Measurements from ENCODE around the gene CXCR5. TPM values are rescaled to one million over a fixed set of nuclear protein-coding genes. Genes with fewer than 3 reads are reported as not detected.

CXCR5 gene
- total RNA-seq, 2 donors from 2014 or later, result 0.07 TPM; not detected in 1

DNA sequence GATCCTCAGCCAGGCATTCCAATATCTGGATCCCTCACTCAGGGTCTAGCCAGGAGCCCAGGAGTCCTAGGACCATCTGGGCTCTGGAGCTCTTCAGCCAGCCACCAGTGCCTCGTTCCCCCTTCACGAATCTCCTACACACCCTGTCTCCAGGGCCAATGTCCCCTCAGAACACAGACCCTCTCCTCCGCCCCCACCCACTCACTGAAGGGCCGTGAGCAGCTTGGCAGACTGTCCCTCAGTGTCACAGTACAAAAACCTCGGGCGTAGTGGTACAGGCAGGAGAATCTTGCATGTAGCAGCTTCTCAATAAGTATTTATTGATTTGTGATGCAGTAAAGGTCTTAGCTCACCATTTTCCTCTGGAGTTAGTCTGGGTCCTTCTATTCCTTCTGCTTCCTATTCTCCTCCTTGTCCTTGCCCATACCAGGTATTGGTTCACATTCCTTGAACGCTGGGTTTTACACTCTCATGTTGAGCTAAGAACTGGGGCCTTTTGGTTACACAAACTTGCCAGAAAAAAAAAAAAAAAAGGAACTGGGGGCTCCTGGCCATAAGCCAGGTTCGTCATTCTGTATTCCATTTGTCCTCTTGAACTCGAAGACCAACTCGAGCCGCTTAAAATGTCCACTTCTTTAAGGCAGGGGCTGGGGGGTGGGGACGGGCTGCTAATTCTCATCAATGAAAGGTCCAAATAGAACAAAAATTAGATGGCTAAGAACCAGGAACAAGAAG lies 2.3 kb downstream of the CXCR5 start:
- Mint-ChIP-seq H3K27me3 (ENCODE audit: insufficient read depth) (peaks cover 17% of the 10 kb centered on the region), H3K4me3 (no peak overlapping the region), H3K36me3 (ENCODE audit: low read depth) (no peaks in the 10 kb centered on the region), H3K4me1 (peaks cover 31% of the 10 kb centered on the region), H3K9me3 (no peaks in the 10 kb centered on the region), H3K27ac (no peak overlapping the region)
- Histone ChIP-seq H3K27ac (ENCODE audit: low read depth, low read length) (no peak overlapping the region), H3K27me3 (ENCODE audit: control insufficient read depth, insufficient read depth, low read length, poor library complexity, severe bottlenecking) (no peaks in the 10 kb centered on the region), H3K9me3 (ENCODE audit: control insufficient read depth, low read length) (no peaks in the 10 kb centered on the region), H3K4me1 (ENCODE audit: control insufficient read depth, insufficient read depth, low read length) (peaks cover 5% of the 10 kb centered on the region), H3K9ac (ENCODE audit: extremely low read depth, low read length, poor library complexity, severe bottlenecking) (no peak overlapping the region), H3K4me3 (ENCODE audit: low read length) (no peak overlapping the region), H3K36me3 (ENCODE audit: control insufficient read depth, insufficient read depth, low read length) (no peaks in the 10 kb centered on the region)
- DNase-seq, result peak; percentile 28
- WGBS, 2 experiments (ENCODE audit: insufficient coverage in 1 of 2, insufficient read length in 1 of 2), result 89 to 99% methylated on average over 8 to 11 of the region's 12 CpGs
- TF ChIP-seq, protein P1, sequence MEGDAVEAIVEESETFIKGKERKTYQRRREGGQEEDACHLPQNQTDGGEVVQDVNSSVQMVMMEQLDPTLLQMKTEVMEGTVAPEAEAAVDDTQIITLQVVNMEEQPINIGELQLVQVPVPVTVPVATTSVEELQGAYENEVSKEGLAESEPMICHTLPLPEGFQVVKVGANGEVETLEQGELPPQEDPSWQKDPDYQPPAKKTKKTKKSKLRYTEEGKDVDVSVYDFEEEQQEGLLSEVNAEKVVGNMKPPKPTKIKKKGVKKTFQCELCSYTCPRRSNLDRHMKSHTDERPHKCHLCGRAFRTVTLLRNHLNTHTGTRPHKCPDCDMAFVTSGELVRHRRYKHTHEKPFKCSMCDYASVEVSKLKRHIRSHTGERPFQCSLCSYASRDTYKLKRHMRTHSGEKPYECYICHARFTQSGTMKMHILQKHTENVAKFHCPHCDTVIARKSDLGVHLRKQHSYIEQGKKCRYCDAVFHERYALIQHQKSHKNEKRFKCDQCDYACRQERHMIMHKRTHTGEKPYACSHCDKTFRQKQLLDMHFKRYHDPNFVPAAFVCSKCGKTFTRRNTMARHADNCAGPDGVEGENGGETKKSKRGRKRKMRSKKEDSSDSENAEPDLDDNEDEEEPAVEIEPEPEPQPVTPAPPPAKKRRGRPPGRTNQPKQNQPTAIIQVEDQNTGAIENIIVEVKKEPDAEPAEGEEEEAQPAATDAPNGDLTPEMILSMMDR (conservative IDR thresholded peaks at IDR 0.05), result no peak

GRCh38 chr11:118886681-118887111 lies 3.0 kb downstream of the CXCR5 start:
- H3K9me3 ChIP-seq (ENCODE audit: control insufficient read depth, low read length), result no peaks in the 10 kb centered on the region
- Mint-ChIP-seq H3K27me3 (ENCODE audit: insufficient read depth) (peaks cover 17% of the 10 kb centered on the region), H3K27ac (no peak overlapping the region), H3K4me1 (peaks cover 31% of the 10 kb centered on the region), H3K36me3 (ENCODE audit: low read depth) (no peaks in the 10 kb centered on the region), H3K4me3 (no peak overlapping the region), H3K9me3 (no peaks in the 10 kb centered on the region)
- no peaks in the 10 kb centered on the region for H3K27me3 ChIP-seq (ENCODE audit: control insufficient read depth, insufficient read depth, low read length, poor library complexity, severe bottlenecking)
- no peak overlapping the region for H3K27ac ChIP-seq (ENCODE audit: low read depth, low read length)
- TF ChIP-seq, protein P1 (conservative IDR thresholded peaks at IDR 0.05), result no peak
- H3K4me3 ChIP-seq (ENCODE audit: low read length), result no peak overlapping the region
- no peak overlapping the region for H3K9ac ChIP-seq (ENCODE audit: extremely low read depth, low read length, poor library complexity, severe bottlenecking)
- peaks cover 5% of the 10 kb centered on the region for H3K4me1 ChIP-seq (ENCODE audit: control insufficient read depth, insufficient read depth, low read length)
- H3K36me3 ChIP-seq (ENCODE audit: control insufficient read depth, insufficient read depth, low read length), result no peaks in the 10 kb centered on the region
- no peak for DNase-seq
- WGBS, 2 experiments (ENCODE audit: insufficient coverage in 1 of 2, insufficient read length in 1 of 2), result 88 to 95% methylated on average over 5 to 8 of the region's 8 CpGs

- Histone ChIP-seq H3K4me1 (ENCODE audit: control insufficient read depth, insufficient read depth, low read length) (peaks cover 5% of the 10 kb centered on the region), H3K36me3 (ENCODE audit: control insufficient read depth, insufficient read depth, low read length) (no peaks in the 10 kb centered on the region), H3K27ac (ENCODE audit: low read depth, low read length) (peak overlapping the region; percentile 84), H3K9ac (ENCODE audit: extremely low read depth, low read length, poor library complexity, severe bottlenecking) (no peak overlapping the region), H3K9me3 (ENCODE audit: control insufficient read depth, low read length) (no peaks in the 10 kb centered on the region), H3K27me3 (ENCODE audit: control insufficient read depth, insufficient read depth, low read length, poor library complexity, severe bottlenecking) (no peaks in the 10 kb centered on the region), H3K4me3 (ENCODE audit: low read length) (no peak overlapping the region)
- no peak overlapping the region for H3K27ac Mint-ChIP-seq
- no peaks in the 10 kb centered on the region for H3K9me3 Mint-ChIP-seq
- TF ChIP-seq, protein P1 (conservative IDR thresholded peaks at IDR 0.05), result no peak
- WGBS, 2 experiments (ENCODE audit: insufficient coverage in 1 of 2, insufficient read length in 1 of 2), result 74 to 91% methylated on average over 3 to 5 of the region's 5 CpGs
- peaks cover 31% of the 10 kb centered on the region for H3K4me1 Mint-ChIP-seq
- H3K36me3 Mint-ChIP-seq (ENCODE audit: low read depth), result no peaks in the 10 kb centered on the region
- peaks cover 20% of the 10 kb centered on the region for H3K27me3 Mint-ChIP-seq (ENCODE audit: insufficient read depth)
- DNase-seq, result peak; percentile 63
- H3K4me3 Mint-ChIP-seq, result no peak overlapping the region
Observed at GRCh38 chr11:118887206-118887605, 3.5 kb downstream of the CXCR5 start.
